Neural progenitor cell (in vitro differentiated cells): ENCODE results near the gene LRBA. TPM values are rescaled to one million over a fixed set of nuclear protein-coding genes. Genes with fewer than 3 reads are reported as not detected.

Experiments
- DNase-seq: peaks from one replicate; pipeline ENCODE4 v3.0.0-alpha.2; 2016; ENCODE audit warnings: low spot score
- H2AFZ ChIP-seq: fragments of 200-600 bp; sonication (generic); replicated peaks from 2 replicates; pipeline ENCODE4 v1.6.1; 2016; ENCODE audit warnings: antibody characterized with exemption
- H3F3A ChIP-seq: fragments of 200-600 bp; sonication (generic); 2 replicates; pipeline ENCODE4 v1.6.1; 2016; ENCODE audit warnings: antibody characterized with exemption, low read depth
- H3K27ac ChIP-seq: fragments of 200-600 bp; sonication (generic); 2 replicates; pipeline ENCODE4 v1.5.1; 2016; ENCODE audit warnings: mild to moderate bottlenecking
- H3K27me3 ChIP-seq: fragments of 200-600 bp; sonication (generic); 2 replicates; pipeline ENCODE4 v1.6.1; 2016; ENCODE audit warnings: mild to moderate bottlenecking, moderate library complexity
- H3K36me3 ChIP-seq: fragments of 200-600 bp; sonication (generic); 2 replicates; pipeline ENCODE4 v1.5.1; 2016
- H3K4me1 ChIP-seq: fragments of 200-600 bp; sonication (generic); 2 replicates; pipeline ENCODE4 v1.6.1; 2016; ENCODE audit warnings: mixed run types
- H3K4me2 ChIP-seq: fragments of 200-600 bp; sonication (generic); 2 replicates; pipeline ENCODE4 v1.6.1; 2016
- H3K4me3 ChIP-seq: fragments of 200-600 bp; sonication (generic); 2 replicates; pipeline ENCODE4 v1.5.1; 2016
- H3K79me2 ChIP-seq: fragments of 200-600 bp; sonication (generic); 2 replicates; pipeline ENCODE4 v1.6.1; 2016; ENCODE audit warnings: low read depth
- H3K9ac ChIP-seq: fragments of 200-600 bp; sonication (generic); 2 replicates; pipeline ENCODE4 v1.6.1; 2016
- H3K9me3 ChIP-seq: fragments of 200-600 bp; sonication (generic); 2 replicates; pipeline ENCODE4 v1.5.1; 2016; ENCODE audit warnings: low read depth
- H4K20me1 ChIP-seq: fragments of 200-600 bp; sonication (generic); 2 replicates; pipeline ENCODE4 v1.6.1; 2016; ENCODE audit warnings: low read depth
- H3K27ac Mint-ChIP-seq: 3 replicates; pipeline ENCODE4 v1.8.0; 2021; ENCODE audit warnings: mixed read lengths
- H3K27me3 Mint-ChIP-seq: 2 replicates; pipeline ENCODE4 v1.8.0; 2022; ENCODE audit warnings: low read depth, mild to moderate bottlenecking, inconsistent platforms, moderate library complexity, mixed read lengths; ENCODE audit not compliant: insufficient read depth
- H3K36me3 Mint-ChIP-seq: 3 replicates; pipeline ENCODE4 v1.8.0; 2021; ENCODE audit warnings: mixed read lengths
- H3K4me1 Mint-ChIP-seq: 3 replicates; pipeline ENCODE4 v1.8.0; 2021; ENCODE audit warnings: mixed read lengths
- H3K4me3 Mint-ChIP-seq: 3 replicates; pipeline ENCODE4 v1.8.0; 2021; ENCODE audit warnings: mild to moderate bottlenecking, moderate library complexity, mixed read lengths
- H3K9me3 Mint-ChIP-seq: 3 replicates; pipeline ENCODE4 v1.8.0; 2020; ENCODE audit warnings: mixed read lengths
- CTCF ChIP-seq: fragments of 200-600 bp; sonication (generic); IDR thresholded peaks from 2 replicates; pipeline ENCODE4 v1.5.1; 2017; ENCODE audit warnings: antibody characterized with exemption, mild to moderate bottlenecking
- EZH2 ChIP-seq: fragments of 200-600 bp; sonication (generic); IDR thresholded peaks from 2 replicates; pipeline ENCODE4 v1.6.1; 2017; ENCODE audit warnings: antibody characterized with exemption, mild to moderate bottlenecking, moderate library complexity
- EZH2phosphoT487 ChIP-seq: fragments of 200-600 bp; sonication (generic); IDR thresholded peaks from 2 replicates; pipeline ENCODE4 v1.6.1; 2017; ENCODE audit warnings: antibody characterized with exemption
- total RNA-seq: library from RNA; depleted of rRNA; stranded (reverse); fragments of >200 nt; gene quantifications from 2 replicates; pipeline ENCODE4 v1.2.3, GENCODE V29; 2015; ENCODE audit warnings: low replicate concordance

The LRBA gene
- total RNA-seq, 1 donor from 2014 or later: 111 TPM

GRCh38 chr4:150814873-150815272 is 200.2 kb downstream of the LRBA start:
- Mint-ChIP-seq H3K4me1 (no peaks in the 10 kb centered on the region), H3K27me3 (no peaks in the 10 kb centered on the region), H3K27ac (no peak overlapping the region), H3K36me3 (peaks cover 4% of the 10 kb centered on the region), H3K9me3 (no peaks in the 10 kb centered on the region), H3K4me3 (no peak overlapping the region)
- Histone ChIP-seq H3K36me3 (no peaks in the 10 kb centered on the region), H4K20me1 (no peaks in the 10 kb centered on the region), H3K27me3 (no peaks in the 10 kb centered on the region), H3K4me3 (no peak overlapping the region), H3F3A (no peaks in the 10 kb centered on the region), H3K4me2 (no peak overlapping the region), H3K27ac (no peak overlapping the region), H3K9ac (no peak overlapping the region), H3K79me2 (no peaks in the 10 kb centered on the region), H2AFZ (no peak overlapping the region), H3K9me3 (no peaks in the 10 kb centered on the region), H3K4me1 (no peaks in the 10 kb centered on the region)
- TF ChIP-seq EZH2 (no peak), CTCF (no peak), EZH2phosphoT487 (no peak)
- DNase-seq: no peak

- no peak overlapping the region for H3K9ac ChIP-seq
- Mint-ChIP-seq H3K27me3 (no peaks in the 10 kb centered on the region), H3K4me1 (no peaks in the 10 kb centered on the region), H3K9me3 (no peaks in the 10 kb centered on the region), H3K4me3 (no peak overlapping the region), H3K27ac (no peak overlapping the region), H3K36me3 (peaks cover 9% of the 10 kb centered on the region)
- TF ChIP-seq EZH2phosphoT487: no peak
- TF ChIP-seq CTCF: no peak
- TF ChIP-seq EZH2: no peak
- no peaks in the 10 kb centered on the region for H4K20me1 ChIP-seq
- no peaks in the 10 kb centered on the region for H3K9me3 ChIP-seq
- no peaks in the 10 kb centered on the region for H3K4me1 ChIP-seq
- H3K27me3 ChIP-seq: no peaks in the 10 kb centered on the region
- no peaks in the 10 kb centered on the region for H3K79me2 ChIP-seq
- no peak for DNase-seq
- no peak overlapping the region for H2AFZ ChIP-seq
- H3K4me3 ChIP-seq: no peak overlapping the region
- H3K4me2 ChIP-seq: no peak overlapping the region
- H3K27ac ChIP-seq: no peak overlapping the region
- H3F3A ChIP-seq: no peaks in the 10 kb centered on the region
- H3K36me3 ChIP-seq: no peaks in the 10 kb centered on the region
Observed at GRCh38 chr4:150805183-150806025, 209.7 kb downstream of the LRBA start.

- peaks cover 6% of the 10 kb centered on the region for H3K36me3 Mint-ChIP-seq
- Histone ChIP-seq H3K4me2 (no peak overlapping the region), H3K79me2 (no peaks in the 10 kb centered on the region), H3K36me3 (no peaks in the 10 kb centered on the region), H3K9me3 (no peaks in the 10 kb centered on the region), H3K27ac (no peak overlapping the region), H3K4me3 (no peak overlapping the region), H4K20me1 (no peaks in the 10 kb centered on the region), H3K9ac (no peak overlapping the region), H3K4me1 (no peaks in the 10 kb centered on the region), H3K27me3 (no peaks in the 10 kb centered on the region), H2AFZ (no peak overlapping the region), H3F3A (no peaks in the 10 kb centered on the region)
- DNase-seq: no peak
- no peak overlapping the region for H3K27ac Mint-ChIP-seq
- no peaks in the 10 kb centered on the region for H3K27me3 Mint-ChIP-seq
- peaks cover 2% of the 10 kb centered on the region for H3K4me1 Mint-ChIP-seq
- no peaks in the 10 kb centered on the region for H3K9me3 Mint-ChIP-seq
- TF ChIP-seq EZH2phosphoT487 (no peak), CTCF (no peak), EZH2 (no peak)
- no peak overlapping the region for H3K4me3 Mint-ChIP-seq
Observed at GRCh38 chr4:150801833-150802232, 213.3 kb downstream of the LRBA start.
